IMR-90 (cell line): ENCODE results near the gene SMARCA4. TPM values are rescaled to one million over a fixed set of nuclear protein-coding genes. Genes with fewer than 3 reads are reported as not detected.

Source experiments
- ATAC-seq: fragments of 200-7000 bp; cut with Tn5 transposase; 2 replicates; pipeline ENCODE4 v1.9.1; 2020; ENCODE audit warnings: low read depth, mild to moderate bottlenecking, moderate library complexity
- BruUV-seq: library from RNA; stranded (reverse); fragments of 400-500 nt; replicated peaks from 2 replicates; lab custom pipeline; 2021; lab: Mats Ljungman, UMichigan
- CTCF ChIA-PET: fragments of 300-600 bp; formaldehyde crosslinking; extraction: SDS; loops from one replicate; lab custom pipeline; 2021; ENCODE audit warnings: antibody characterized with exemption; lab: Yijun Ruan, JAX
- POLR2A ChIA-PET: fragments of 300-600 bp; sonication (Branson Sonifier 250); formaldehyde crosslinking; loops from one replicate; lab custom pipeline; 2022; ENCODE audit warnings: antibody characterized with exemption; ENCODE audit not compliant: unreplicated experiment; lab: Charles Lee
- DNase-seq: peaks from one replicate; pipeline ENCODE4 v3.0.0; 2013
- H2AFZ ChIP-seq: replicated peaks from 2 replicates; pipeline ENCODE3; 2013; ENCODE audit warnings: low read length, mild to moderate bottlenecking; ENCODE audit not compliant: poor library complexity
- H2AK5ac ChIP-seq: 2 replicates; pipeline ENCODE4 v1.6.1; 2013; ENCODE audit warnings: low read depth, low read length, inconsistent platforms
- H2AK9ac ChIP-seq: replicated peaks from 2 replicates; pipeline ENCODE3; 2013; ENCODE audit warnings: mild to moderate bottlenecking, low read depth, low read length, moderate library complexity; ENCODE audit not compliant: poor library complexity
- H2BK120ac ChIP-seq: 2 replicates; pipeline ENCODE4 v1.6.1; 2013; ENCODE audit warnings: low read depth, low read length, inconsistent platforms
- H2BK15ac ChIP-seq: 3 replicates; pipeline ENCODE4 v1.6.1; 2013; ENCODE audit warnings: low read depth, low read length, inconsistent platforms
- H2BK20ac ChIP-seq: 2 replicates; pipeline ENCODE4 v1.6.1; 2013; ENCODE audit warnings: low read depth, mild to moderate bottlenecking, inconsistent platforms, low read length, moderate library complexity
- H2BK5ac ChIP-seq: 2 replicates; pipeline ENCODE4 v1.6.1; 2013; ENCODE audit warnings: mild to moderate bottlenecking, low read depth, low read length, inconsistent platforms; ENCODE audit not compliant: poor library complexity, severe bottlenecking
- H3K14ac ChIP-seq: replicated peaks from 2 replicates; pipeline ENCODE4 v1.6.1; 2013; ENCODE audit warnings: low read depth, low read length, inconsistent platforms
- H3K18ac ChIP-seq: 2 replicates; pipeline ENCODE4 v1.6.1; 2013; ENCODE audit warnings: low read depth, low read length, control low read depth
- H3K23ac ChIP-seq: 2 replicates; pipeline ENCODE4 v1.6.1; 2013; ENCODE audit warnings: low read depth, low read length, inconsistent platforms
- H3K27ac ChIP-seq: 2 replicates; pipeline ENCODE4 v1.5.1; 2013; ENCODE audit warnings: mild to moderate bottlenecking, control low read depth, low read length; ENCODE audit not compliant: insufficient read depth
- H3K27me3 ChIP-seq: 2 replicates; pipeline ENCODE4 v1.6.1; 2013; ENCODE audit warnings: low read length; ENCODE audit not compliant: control insufficient read depth, insufficient read depth
- H3K36me3 ChIP-seq: 2 replicates; pipeline ENCODE4 v1.6.1; 2013; ENCODE audit warnings: low read length, mixed read lengths; ENCODE audit not compliant: control insufficient read depth, insufficient read depth
- H3K4ac ChIP-seq: 2 replicates; pipeline ENCODE4 v1.6.1; 2013; ENCODE audit warnings: low read depth, low read length, inconsistent platforms
- H3K4me1 ChIP-seq: 2 replicates; pipeline ENCODE4 v1.6.1; 2013; ENCODE audit warnings: low read length, mixed read lengths; ENCODE audit not compliant: control insufficient read depth, insufficient read depth
- H3K4me2 ChIP-seq: 2 replicates; pipeline ENCODE4 v1.6.1; 2013; ENCODE audit warnings: low read depth, mild to moderate bottlenecking, control low read depth, low read length, moderate library complexity
- H3K4me3 ChIP-seq: 2 replicates; pipeline ENCODE4 v1.5.1; 2013; ENCODE audit warnings: low read depth, mild to moderate bottlenecking, control low read depth, low read length, moderate library complexity; ENCODE audit not compliant: insufficient read depth
- H3K56ac ChIP-seq: 2 replicates; pipeline ENCODE4 v1.6.1; 2013; ENCODE audit warnings: low read length, inconsistent platforms; ENCODE audit not compliant: insufficient read depth; ENCODE audit errors: extremely low read depth
- H3K79me1 ChIP-seq, 2 experiments: 2 replicates each; pipeline ENCODE4 v1.6.1; 2013; ENCODE audit warnings: low read length in 2 of 2, inconsistent platforms in 1 of 2, low read depth in 1 of 2
- H3K9ac ChIP-seq: 2 replicates; pipeline ENCODE4 v1.6.1; 2013; ENCODE audit warnings: low read depth, low read length, control low read depth
- H3K9me1 ChIP-seq: 2 replicates; pipeline ENCODE4 v1.6.1; 2013; ENCODE audit warnings: low read length, inconsistent platforms; ENCODE audit not compliant: insufficient read depth
- H3K9me3 ChIP-seq: 2 replicates; pipeline ENCODE4 v1.6.1; 2013; ENCODE audit warnings: low read length; ENCODE audit not compliant: control insufficient read depth, insufficient read depth
- H4K20me1 ChIP-seq: 2 replicates; pipeline ENCODE4 v1.6.1; 2013; ENCODE audit warnings: low read length, inconsistent platforms; ENCODE audit not compliant: insufficient read depth
- H4K5ac ChIP-seq: 2 replicates; pipeline ENCODE4 v1.6.1; 2013; ENCODE audit warnings: mild to moderate bottlenecking, low read depth, low read length, control low read depth
- H4K8ac ChIP-seq, 2 experiments: 2 replicates each; pipeline ENCODE4 v1.6.1; 2013; ENCODE audit warnings: low read depth in 2 of 2, low read length in 2 of 2, control low read depth in 1 of 2, inconsistent platforms in 1 of 2
- H4K91ac ChIP-seq: 2 replicates; pipeline ENCODE4 v1.6.1; 2013; ENCODE audit warnings: low read depth, low read length, inconsistent platforms; ENCODE audit not compliant: insufficient read depth
- BHLHE40 ChIP-seq: fragments of 150-350 bp; IDR thresholded peaks from 2 replicates; pipeline ENCODE4 v1.6.1; 2016; ENCODE audit warnings: mild to moderate bottlenecking, low read depth, low read length
- FOS ChIP-seq: fragments of 150-350 bp; IDR thresholded peaks from 2 replicates; pipeline ENCODE4 v1.6.1; 2016; ENCODE audit warnings: low read depth, low read length
- MAFK ChIP-seq: IDR thresholded peaks from 2 replicates; pipeline ENCODE4 v1.6.1; 2012; ENCODE audit warnings: low read depth, low read length, improper control_type of control experiment
- MAZ ChIP-seq: IDR thresholded peaks from 2 replicates; pipeline ENCODE4 v1.6.1; 2012; ENCODE audit warnings: low read depth, mild to moderate bottlenecking, low read length, improper control_type of control experiment, moderate library complexity, borderline replicate concordance
- MXI1 ChIP-seq: IDR thresholded peaks from 2 replicates; pipeline ENCODE4 v1.6.1; 2012; ENCODE audit warnings: low read depth, mild to moderate bottlenecking, low read length, moderate library complexity, borderline replicate concordance
- NFE2L2 ChIP-seq: fragments of 150-350 bp; IDR thresholded peaks from 2 replicates; pipeline ENCODE4 v1.6.1; 2016; ENCODE audit warnings: low read depth, mild to moderate bottlenecking, low read length
- POLR2A ChIP-seq: IDR thresholded peaks from 2 replicates; pipeline ENCODE4 v1.6.1; 2012; ENCODE audit warnings: mild to moderate bottlenecking, low read depth, low read length
- RAD21 ChIP-seq: IDR thresholded peaks from 2 replicates; pipeline ENCODE4 v1.6.1; 2012; ENCODE audit warnings: low read length, improper control_type of control experiment
- RCOR1 ChIP-seq: IDR thresholded peaks from 2 replicates; pipeline ENCODE4 v1.6.1; 2012; ENCODE audit warnings: mild to moderate bottlenecking, low read length, improper control_type of control experiment; ENCODE audit not compliant: insufficient replicate concordance
- RFX5 ChIP-seq: IDR thresholded peaks from 2 replicates; pipeline ENCODE4 v1.8.0; 2012; ENCODE audit warnings: low read depth, mild to moderate bottlenecking, low read length, moderate library complexity
- WGBS, 2 experiments: methylation state at CpG; one replicate each; pipeline versions ENCODE4 v1.1.5 to v1.1.7; 2013; ENCODE audit warnings: missing lambda C conversion rate in 2 of 2; ENCODE audit not compliant: insufficient read length in 1 of 2; ENCODE audit errors: extremely low coverage in 2 of 2; 5-methylcytosine and 5-hydroxymethylcytosine counted together
- dilution Hi-C: fragments of 300-500 bp; cut with HindIII; formaldehyde crosslinking; loops from one replicate; pipeline ENCODE4 v1.14.3; 2018; ENCODE audit warnings: low sequenced_read_pairs; ENCODE audit not compliant: unreplicated experiment
- in situ Hi-C: fragments of 300-500 bp; cut with MboI; formaldehyde crosslinking; loops from 3 replicates; pipeline ENCODE4 v1.14.3; 2019; ENCODE audit warnings: low sequenced_read_pairs, inconsistent platforms, mixed read lengths
- intact Hi-C: fragments of 100-400 bp; cut with micrococcal nuclease; formaldehyde crosslinking; loops from 2 replicates; pipeline ENCODE4 v1.10.0; 2022
- polyA plus RNA-seq, 3 experiments: library from polyadenylated mRNA; depleted of rRNA; stranded (reverse); fragments of >200 nt; gene quantifications; 2 replicates each; pipeline ENCODE4 v1.2.3, GENCODE V29; 2012; ENCODE audit warnings: low replicate concordance in 1 of 3
- total RNA-seq: library from RNA; depleted of rRNA; stranded (reverse); fragments of >200 nt; gene quantifications from 2 replicates; pipeline ENCODE4 v1.2.3, GENCODE V29; 2012
- TF ChIP-seq, protein P1 (sequence below): conservative IDR thresholded peaks from 2 replicates; pipeline ENCODE4 v1.5.1; 2012; ENCODE audit warnings: mild to moderate bottlenecking, low read depth, low read length, improper control_type of control experiment
- TF ChIP-seq, protein P2 (sequence below): fragments of 150-350 bp; IDR thresholded peaks from 2 replicates; pipeline ENCODE4 v1.6.1; 2017; ENCODE audit warnings: mild to moderate bottlenecking, antibody characterized with exemption, low read length, low read depth

SMARCA4 gene
- total and polyA plus RNA-seq, 2 of the 4 experiments (the other 2 are of a cell fraction) = 41.4 to 85.6 TPM

DNA sequence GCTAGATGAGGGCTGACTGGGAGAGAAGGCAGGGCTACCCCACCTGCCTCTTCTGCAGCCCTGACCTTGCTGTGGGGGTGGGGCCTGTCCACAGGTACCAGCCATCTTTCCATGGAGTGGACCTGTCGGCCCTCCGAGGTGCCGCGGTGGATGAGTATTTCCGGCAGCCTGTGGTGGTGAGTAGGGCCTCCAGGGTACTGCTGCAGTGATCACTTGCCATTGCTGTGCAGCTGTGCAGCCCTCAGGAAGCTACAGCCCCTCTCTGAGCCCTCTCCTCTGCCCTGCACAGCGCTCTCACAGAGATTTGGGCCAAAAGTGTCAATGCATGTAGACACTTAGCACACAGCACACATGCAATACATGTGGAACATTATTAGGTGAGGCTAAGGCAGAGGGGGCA lies 44.2 kb upstream of the SMARCA4 start (continued):
- TF ChIP-seq, protein P1, sequence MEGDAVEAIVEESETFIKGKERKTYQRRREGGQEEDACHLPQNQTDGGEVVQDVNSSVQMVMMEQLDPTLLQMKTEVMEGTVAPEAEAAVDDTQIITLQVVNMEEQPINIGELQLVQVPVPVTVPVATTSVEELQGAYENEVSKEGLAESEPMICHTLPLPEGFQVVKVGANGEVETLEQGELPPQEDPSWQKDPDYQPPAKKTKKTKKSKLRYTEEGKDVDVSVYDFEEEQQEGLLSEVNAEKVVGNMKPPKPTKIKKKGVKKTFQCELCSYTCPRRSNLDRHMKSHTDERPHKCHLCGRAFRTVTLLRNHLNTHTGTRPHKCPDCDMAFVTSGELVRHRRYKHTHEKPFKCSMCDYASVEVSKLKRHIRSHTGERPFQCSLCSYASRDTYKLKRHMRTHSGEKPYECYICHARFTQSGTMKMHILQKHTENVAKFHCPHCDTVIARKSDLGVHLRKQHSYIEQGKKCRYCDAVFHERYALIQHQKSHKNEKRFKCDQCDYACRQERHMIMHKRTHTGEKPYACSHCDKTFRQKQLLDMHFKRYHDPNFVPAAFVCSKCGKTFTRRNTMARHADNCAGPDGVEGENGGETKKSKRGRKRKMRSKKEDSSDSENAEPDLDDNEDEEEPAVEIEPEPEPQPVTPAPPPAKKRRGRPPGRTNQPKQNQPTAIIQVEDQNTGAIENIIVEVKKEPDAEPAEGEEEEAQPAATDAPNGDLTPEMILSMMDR = no peak
- TF ChIP-seq POLR2A (no peak), MAFK (no peak), RFX5 (no peak), BHLHE40 (no peak)

DNA sequence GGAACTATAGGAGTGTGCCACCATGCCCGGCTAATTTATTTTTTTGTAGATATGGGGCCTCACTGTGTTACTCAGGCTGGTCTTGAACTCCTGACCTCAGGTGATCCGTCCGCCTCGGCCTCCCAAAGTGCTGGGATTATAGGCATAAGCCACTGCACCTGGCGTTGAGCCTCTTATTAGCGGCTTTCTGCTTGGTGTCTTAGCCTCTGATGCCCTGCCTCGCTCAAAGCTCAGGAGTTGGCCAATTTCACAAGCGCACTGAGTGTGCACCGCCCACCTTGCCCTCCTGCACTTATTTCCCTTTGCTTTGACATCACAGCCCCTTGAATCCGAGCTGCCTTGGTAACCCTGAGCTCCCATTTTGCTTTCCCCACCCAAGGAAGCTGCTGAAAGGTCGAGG lies 42.5 kb upstream of the SMARCA4 start:
- H4K5ac ChIP-seq = no peak overlapping the region
- in situ Hi-C loops (no loop called here), dilution Hi-C loops (no loop called here), intact Hi-C loops (no loop called here)
- ATAC-seq (no peak), DNase-seq (no peak)
- no peak overlapping the region for H3K4ac ChIP-seq
- no peak overlapping the region for H3K56ac ChIP-seq
- no peak overlapping the region for H3K27ac ChIP-seq
- H2BK15ac ChIP-seq = no peak overlapping the region
- 90% methylated on average over 8 of the region's 11 CpGs; no CpG with 5 or more reads in 1 of the 2 experiments for WGBS, 2 experiments
- no peak overlapping the region for H2BK120ac ChIP-seq
- no peak overlapping the region for H2AK5ac ChIP-seq
- H3K4me2 ChIP-seq = no peak overlapping the region
- H3K9ac ChIP-seq = no peak overlapping the region
- no peak overlapping the region for H2AFZ ChIP-seq
- H4K8ac ChIP-seq = no peak overlapping the region
- H2AK9ac ChIP-seq = no peak overlapping the region
- H3K4me3 ChIP-seq = no peak overlapping the region
- H3K9me3 ChIP-seq = no peaks in the 10 kb centered on the region
- peaks cover 14% of the 10 kb centered on the region for H4K20me1 ChIP-seq
- peaks cover 12% of the 10 kb centered on the region for H3K4me1 ChIP-seq
- ChIA-PET CTCF (interaction anchor here (1.7 kb wide), 1 partner anchor 47 kb away, joined by 5 read pairs; no protein-coding TSS in a partner anchor), POLR2A (no interaction called here)
- no peaks in the 10 kb centered on the region for H3K27me3 ChIP-seq
- no peak overlapping the region for H3K18ac ChIP-seq
- no peak overlapping the region for H3K23ac ChIP-seq
- H3K79me1 ChIP-seq = peaks cover 9 to 23% of the 10 kb centered on the region in 2 experiments; a peak in 3 of 4 replicates
- no peaks in the 10 kb centered on the region for H3K9me1 ChIP-seq
- no TSS peak for BruUV-seq
- H2BK20ac ChIP-seq = no peak overlapping the region
- H4K91ac ChIP-seq = no peak overlapping the region
- peaks cover 60% of the 10 kb centered on the region for H3K36me3 ChIP-seq
- no peak overlapping the region for H3K14ac ChIP-seq
- H2BK5ac ChIP-seq = no peak overlapping the region
- no peak for TF ChIP-seq NFE2L2
- no peak for TF ChIP-seq RAD21
- TF ChIP-seq RFX5 = no peak
- TF ChIP-seq, protein P2, sequence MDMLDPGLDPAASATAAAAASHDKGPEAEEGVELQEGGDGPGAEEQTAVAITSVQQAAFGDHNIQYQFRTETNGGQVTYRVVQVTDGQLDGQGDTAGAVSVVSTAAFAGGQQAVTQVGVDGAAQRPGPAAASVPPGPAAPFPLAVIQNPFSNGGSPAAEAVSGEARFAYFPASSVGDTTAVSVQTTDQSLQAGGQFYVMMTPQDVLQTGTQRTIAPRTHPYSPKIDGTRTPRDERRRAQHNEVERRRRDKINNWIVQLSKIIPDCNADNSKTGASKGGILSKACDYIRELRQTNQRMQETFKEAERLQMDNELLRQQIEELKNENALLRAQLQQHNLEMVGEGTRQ = no peak
- TF ChIP-seq MAZ = no peak
- TF ChIP-seq, protein P1 = no peak
- no peak for TF ChIP-seq BHLHE40
- no peak for TF ChIP-seq MXI1
- no peak for TF ChIP-seq FOS
- TF ChIP-seq RCOR1 = no peak
